Stimulated activated CD4-positive, alpha-beta T cell treated with anti-CD3 and anti-CD28 coated beads, Interleukin-12 subunit alpha, Interleukin-12 subunit beta, amount 100 ng/mL, for 24 hours (primary cell): ENCODE measurements around the gene LRP2.
"Not testable (repeated sequence)": the region's sequence is repeated elsewhere in the genome, so short reads cannot be mapped to it uniquely, and the experiment has no call there.

Experiments
- DNase-seq, 2 experiments: peaks; one replicate each; pipeline ENCODE4 v3.0.0-alpha.2; 2020; ENCODE audit warnings: low read depth in 2 of 2

LRP2 gene

DNA sequence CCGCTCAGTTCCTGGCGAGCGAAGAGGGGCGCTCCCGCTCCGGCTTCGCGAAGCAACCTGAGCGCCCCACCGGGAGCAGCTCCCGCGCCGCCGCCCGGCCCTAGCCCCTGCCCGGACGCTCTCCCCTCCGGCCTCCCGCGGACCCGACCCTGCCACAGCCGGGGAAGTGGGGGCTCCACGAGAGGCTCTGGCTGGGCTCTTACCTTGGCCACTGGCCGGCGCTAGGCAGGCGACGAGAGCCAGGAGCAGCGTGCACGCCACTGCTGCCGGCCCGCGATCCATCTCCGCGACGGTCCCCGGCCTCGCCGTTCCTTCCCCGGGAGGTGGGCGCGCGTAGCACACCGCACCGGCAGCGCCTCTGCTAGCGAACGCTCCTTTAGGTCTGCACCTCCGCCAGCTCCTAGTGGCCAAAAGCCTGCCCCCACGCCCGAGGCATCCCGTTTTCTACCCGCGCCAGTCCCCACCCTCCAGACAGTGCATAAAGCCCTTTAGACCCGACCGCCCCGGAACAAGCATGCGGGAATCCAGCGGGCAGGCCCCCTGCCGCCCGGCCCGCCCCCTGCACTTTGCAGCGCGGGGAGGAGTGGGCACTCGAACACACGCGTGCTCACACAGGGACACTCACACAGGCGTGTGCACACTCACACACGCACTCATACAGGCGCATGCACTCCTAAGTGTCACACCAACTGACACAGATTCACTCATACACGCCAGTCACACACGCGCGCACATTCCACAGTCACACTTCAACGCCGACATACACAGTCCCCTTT is at the start of gene LRP2:
TSS of gene LRP2 (minus strand) at position 417 of the 776 bp plus-strand sequence. CDS start at position 282, 135 bp downstream.
- no peak for DNase-seq

DNA sequence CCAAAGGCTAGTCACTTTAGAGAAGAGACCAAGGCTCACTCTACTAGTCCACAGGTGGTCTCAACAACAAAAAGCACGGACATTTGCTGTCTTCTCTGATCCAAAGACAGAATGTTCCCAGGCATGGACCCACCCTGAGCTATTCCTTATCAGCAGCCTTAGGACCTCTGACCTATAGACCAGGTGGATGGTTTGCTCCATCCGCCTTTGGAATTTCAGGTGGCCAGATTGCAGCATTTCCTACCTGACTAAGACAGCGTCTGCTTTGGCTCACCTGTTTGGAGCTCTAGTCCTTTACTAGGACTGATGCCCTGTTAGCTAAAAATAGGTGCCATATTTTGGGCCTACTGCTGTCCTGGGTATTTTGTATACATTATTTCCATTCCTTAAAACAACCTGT is 44.6 kb upstream of the LRP2 start:
- no peak for DNase-seq

DNA sequence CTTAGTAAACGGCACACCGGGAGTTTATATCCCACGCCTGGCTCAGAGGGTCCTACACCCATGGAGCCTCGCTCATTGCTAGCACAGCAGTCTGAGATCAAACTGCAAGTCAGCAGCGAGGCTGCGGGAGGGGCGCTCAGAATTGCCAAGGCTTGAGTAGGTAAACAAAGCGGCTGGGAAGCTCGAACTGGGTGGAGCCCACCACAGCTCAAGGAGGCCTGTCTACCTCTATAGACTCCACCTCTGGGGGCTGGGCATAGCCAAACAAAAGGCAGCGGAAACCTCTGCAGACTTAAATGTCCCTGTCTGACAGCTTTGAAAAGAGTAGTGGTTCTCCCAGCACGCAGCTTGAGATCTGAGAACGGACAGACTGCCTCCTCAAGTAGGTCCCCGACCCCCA is 37.2 kb upstream of the LRP2 start:
- not testable (repeated sequence) for DNase-seq

DNA sequence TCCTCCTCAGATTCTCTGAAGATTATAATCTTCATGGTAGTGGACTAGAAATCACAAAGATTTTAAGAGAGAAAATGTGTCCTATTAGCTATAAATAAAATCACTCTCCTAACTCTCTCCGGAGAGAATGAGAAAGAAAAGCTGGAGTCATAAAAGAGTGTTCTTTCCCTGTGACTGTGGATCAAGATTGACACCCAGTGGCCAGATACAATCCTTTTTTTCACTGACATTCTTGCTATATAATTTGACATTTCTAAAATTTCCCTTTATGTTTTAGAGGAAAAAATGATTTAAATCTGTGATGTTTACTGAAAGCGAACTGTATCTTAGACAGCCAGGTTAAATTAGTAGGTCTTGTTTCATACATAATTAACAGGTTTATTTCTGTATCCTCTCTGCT is 35.4 kb upstream of the LRP2 start:
- no peak for DNase-seq

DNA sequence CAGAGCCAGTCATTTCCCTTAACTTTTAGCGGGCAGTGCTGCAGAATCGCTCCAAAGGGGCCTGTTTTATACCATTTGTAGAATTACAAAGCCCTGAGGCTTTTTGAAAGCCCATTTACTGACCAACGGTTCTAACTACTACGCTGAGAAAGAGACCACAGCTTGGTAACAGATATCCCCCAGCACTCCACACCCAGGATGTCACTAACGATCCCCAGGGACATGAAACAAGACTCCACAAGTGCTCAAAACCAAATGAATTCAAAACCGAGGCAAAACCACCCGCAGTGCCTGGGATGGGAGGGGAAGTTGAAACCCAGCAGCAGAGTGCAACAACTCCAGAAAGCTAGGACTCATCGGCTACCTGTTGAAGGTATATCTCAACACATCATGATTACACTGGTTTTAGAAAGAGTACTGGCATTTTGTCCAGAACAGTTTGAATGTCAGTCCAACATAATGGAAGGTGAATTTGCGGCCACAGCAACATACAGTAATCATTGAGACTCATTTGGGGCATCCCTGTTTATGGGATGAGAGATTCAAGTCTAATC is 33.6 kb upstream of the LRP2 start:
- no peak for DNase-seq

DNA sequence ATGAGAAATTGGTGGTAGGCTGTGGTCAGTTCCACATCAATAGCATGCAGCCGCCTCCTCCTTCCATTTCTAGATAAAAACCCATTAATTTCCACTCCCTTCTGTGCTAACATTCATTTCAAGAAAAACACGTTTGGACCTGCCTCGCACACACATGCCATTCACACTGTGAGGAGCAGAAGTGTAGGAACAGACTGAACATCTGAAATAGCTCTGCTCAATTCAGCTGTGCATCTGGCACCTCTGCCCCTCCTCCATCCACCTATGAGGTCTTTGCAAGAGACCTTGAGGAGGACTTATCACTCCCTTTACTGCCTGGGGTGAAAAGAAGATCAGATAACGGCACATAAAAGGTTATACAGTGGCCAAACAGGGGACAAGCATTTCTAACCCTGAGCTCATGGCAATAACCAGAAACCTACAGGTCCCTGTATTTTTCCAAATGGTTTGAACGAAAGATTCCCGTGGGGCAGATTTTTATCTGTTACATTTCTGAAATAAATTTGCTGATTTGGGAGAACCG is 30.8 kb upstream of the LRP2 start:
- DNase-seq: no peak

DNA sequence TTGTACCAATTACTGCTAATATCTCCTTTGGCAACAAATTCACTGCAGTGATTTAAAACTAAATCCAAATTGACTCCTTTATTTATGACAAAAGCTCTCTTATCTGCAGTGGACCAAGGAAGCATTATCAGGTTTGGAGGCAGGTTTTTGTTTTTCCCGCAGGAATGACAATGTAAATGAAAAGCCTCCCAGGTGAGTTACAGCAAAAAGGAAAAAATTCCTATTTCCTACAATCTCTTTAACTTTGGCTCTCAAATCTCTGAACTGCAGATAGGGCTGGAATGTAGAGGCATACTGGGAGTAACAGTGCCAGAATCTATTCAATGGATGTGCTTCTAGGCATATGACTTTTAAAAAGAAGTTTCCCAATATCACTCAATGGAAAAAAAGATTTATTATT is 28.9 kb upstream of the LRP2 start:
- no peak for DNase-seq

DNA sequence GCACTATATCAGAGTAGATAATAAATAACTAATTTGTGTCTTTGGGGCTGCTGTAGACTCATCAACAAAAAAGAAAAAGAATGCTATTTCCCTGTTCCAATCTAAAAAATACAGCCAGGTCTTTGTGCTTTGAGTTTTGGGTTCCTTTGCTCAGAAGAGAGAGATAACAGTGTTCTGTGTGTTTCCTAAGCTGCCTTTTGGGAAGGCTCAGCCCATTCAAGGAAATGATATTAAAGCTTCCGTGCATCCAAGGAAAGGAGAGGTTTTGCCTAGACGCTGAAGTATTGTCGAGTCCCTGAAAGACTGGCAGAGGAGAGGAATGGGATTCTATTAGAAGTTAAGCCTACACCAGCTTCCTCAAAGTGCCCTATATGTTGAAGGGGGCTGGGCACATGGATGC is 25.8 kb upstream of the LRP2 start:
- no peak for DNase-seq

DNA sequence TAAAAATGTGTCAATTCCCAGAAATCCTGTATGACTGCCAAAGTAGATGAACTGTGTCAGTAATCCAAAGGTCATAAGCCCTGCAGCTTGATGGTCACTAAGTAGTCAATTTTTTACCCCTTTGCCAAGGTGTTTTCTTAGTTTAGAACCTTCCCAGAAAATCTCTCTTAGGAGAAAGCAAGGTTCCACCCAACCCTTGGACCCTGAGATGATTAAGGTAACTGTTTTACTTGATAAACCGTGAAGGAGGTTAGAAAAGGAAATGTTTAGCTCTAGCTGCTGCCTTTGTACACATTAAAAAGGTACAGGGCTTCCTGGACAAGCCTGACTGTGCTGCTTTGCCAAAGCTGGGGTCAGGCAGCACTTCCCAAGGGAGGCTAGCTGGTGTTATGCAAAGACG is 24.4 kb upstream of the LRP2 start:
- no peak for DNase-seq

DNA sequence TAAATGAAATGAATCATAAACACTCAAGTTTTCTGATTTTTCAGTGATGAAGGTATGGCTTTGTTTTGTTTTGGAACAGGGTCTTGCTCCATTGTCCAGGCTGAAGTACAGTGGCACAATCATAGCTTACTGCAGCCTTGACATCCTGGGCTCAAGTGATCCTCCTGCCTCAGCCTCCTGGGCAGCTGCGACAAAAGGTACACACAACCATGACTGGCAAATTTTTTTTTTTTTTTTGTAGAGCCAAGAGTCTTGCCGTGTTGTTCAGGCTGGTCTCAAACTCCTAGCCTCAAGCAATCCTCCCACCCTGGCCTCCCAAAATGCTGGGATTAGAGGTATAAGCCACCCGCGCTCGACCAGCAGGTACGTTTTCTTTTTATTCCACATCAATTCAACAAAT is 22.5 kb upstream of the LRP2 start:
- DNase-seq: no peak

DNA sequence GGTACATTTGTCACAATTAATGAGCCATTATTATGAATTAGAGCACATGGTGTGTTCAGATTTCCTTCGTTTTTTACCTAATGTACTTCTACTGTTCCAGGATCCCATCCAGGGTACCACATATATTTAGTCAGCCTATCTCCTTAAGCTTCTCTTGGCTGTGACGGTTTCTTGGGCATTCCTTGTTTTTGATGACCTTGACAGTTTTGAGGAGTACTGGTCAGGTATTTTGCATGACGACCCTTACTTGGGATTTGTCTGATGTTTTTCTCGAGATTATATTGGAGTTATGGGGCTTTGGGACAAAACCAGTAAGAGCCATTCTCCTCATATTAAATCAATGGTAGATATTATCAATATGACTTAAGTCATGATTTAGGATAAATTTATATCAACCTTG is 10.2 kb upstream of the LRP2 start:
- no peak for DNase-seq

DNA sequence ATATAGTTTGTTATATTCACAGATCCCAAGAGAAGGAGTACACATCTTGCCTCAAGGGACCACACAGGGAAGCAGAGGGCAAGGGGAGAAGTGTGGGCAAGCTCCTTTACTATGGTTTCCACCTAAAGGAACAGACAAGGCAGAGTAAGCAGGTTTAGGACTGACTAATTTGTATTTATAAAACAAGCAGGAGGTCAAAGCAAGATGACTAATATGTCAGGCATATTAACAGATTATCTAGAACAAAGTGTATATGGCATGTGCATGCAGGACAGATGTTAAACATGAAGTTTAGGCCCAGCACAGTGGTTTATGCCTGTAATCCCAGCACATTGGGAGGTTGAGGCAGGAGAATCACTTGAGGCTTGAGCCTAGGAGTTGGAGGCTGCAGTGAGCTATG is 3.7 kb upstream of the LRP2 start:
- DNase-seq: no peak

DNA sequence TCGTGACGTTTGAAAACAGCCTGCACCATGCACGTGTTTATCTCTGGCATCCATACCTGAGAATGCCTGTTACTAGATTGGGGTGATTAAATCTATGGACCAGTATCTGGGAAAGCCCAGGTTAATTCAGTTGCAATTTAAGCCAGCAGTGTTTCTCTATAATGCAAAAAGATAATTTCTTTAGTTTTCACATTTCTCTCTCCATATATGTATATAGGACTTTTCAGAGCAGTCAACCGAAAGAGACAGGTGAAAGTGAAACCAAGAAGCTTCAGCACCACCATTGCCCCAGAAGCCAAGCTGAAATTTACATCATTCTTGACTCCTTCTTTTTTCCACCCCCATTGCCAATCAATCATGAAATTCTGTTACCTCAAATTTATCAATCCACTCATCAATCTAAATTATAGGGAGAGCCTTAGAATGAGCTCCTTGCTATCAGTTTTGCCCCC is 2.7 kb upstream of the LRP2 start:
- no peak for DNase-seq

DNA sequence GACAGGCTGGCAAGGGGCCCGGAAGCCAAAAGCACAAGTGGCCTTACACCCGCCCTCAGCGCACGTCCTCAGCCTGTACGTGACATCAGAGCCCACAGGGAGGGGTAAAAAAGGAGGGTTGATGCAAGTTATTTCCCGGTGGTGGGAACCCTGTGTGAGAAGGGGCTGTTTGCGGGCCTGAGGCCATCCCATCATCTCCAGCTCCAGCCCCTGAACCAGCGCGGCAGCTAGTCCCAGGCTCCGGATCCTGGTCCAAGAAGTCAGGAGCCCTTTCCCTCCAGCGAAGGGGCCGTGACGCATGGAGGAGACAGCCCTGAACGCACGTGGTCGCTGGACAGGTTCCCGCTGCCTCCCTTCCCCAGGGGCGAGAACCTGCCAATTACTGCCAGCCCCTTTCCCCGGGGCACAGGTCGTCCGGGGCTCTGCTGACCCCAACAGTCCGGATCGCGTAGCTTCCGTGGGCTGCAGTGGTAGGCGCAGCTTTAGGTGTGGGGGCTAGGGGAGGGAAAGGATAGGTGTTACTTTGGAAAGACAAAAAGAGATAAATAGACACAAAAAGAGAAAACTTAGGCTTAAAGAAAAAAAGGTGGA is 1.3 kb upstream of the LRP2 start:
- peak in 1 of 2 experiments; percentile 30 for DNase-seq

DNA sequence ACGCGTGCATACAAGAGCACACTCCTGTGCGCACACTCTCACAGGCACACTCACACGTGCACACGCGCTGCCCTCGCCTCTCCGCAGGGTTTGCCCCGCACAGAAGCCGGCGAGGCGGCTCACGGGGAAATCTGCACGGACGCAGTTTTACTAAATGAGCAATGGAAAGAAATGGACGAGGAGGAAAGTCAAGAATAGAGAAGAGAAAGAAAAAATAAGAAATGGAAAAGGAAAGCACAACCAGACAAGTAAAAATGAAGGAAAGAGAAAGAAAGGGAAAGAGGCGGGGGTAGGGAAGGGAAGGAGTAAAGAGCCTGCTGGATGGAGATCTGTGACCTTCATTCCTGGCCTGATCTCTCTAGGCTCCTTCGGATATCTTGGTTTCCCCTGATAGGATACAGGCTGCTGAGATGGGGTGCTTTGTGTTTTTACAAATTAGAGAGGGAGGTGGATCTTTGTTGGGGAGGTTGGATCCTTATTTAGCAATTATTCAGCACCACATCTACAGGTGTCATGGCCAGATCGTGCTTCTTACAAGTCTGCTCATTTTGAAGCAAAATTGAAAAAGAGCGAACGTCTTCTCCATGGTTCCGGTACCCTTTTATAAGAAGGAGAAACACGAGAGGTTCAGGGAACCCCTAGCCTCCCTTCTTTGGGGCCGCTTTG is 693 bp upstream of the LRP2 start:
- no peak for DNase-seq

DNA sequence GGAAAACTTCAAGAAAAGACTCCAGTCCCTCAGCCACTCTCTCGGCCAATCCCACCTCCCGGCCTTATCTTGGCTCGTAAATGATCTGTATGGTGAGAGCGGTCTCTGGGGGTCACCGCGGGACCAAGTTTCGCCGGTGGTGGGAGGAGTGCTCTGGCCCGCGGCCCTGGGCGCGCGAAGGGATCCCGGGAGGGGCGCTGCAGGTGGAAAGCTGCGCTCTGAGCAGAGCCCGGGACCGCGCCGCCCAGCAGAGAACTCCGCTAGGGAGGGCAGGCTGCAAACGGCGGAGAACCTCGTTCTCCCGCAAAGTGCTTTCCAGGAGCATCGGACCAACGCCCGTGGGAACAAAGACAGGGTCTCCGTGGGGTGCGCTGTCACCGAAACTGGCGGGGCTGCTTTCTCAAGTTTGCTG is 622 bp downstream of the LRP2 start:
- DNase-seq: peak in 1 of 2 experiments; percentile 7

DNA sequence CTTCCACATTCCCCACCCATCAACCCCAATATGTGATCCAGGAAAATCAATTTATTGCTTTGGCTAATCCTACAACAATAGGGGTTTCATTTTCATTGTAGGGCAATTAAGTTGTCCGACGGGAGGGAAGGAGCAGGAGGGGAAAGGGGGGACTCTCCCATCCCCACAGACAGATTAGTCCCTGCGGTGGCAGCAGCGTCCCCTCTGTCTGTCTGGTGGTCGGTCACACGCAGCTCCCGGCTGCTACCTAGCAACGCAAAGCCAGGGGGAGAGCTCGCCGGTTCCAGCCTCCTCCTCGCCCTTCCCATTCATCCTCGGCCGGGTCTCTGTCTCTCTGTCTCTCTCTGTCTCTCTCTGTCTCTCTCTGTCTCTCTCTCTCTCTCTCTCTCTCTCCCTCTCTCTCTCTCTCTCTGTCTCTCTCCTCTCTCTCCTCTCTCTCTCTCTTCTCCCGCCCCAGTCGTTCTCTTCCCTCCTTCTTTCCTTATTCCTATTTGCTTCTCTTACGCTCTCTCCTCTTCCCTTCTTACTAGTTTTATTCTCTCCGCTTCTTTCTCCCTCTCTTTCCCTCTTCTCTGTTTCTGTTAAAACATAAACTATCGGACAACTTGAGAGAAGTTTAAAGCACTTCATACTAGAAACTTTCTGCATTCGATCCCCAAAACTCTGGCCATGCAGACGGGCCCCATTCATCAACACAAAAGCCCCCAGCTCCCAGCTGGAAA is 1.2 kb downstream of the LRP2 start:
- no peak for DNase-seq

DNA sequence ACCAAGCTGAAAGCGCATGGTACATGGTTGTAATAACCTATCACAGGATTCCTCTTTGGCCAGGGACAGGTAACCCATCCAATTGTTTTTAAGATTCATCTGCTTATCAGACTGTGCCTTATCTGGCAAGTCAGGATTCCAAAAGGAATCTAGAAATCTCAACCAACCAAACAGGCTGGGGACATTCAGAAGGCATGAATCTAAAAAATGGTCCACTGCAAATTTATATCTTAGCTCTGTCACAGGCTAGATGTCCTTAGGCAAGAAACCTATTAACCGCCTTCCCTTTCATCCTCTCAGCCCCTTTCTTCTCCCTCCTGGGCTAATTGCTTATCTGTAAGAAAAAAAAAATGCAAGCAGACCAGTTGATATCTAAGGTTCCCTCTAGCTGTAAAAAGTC is 4.3 kb downstream of the LRP2 start:
- no peak for DNase-seq

DNA sequence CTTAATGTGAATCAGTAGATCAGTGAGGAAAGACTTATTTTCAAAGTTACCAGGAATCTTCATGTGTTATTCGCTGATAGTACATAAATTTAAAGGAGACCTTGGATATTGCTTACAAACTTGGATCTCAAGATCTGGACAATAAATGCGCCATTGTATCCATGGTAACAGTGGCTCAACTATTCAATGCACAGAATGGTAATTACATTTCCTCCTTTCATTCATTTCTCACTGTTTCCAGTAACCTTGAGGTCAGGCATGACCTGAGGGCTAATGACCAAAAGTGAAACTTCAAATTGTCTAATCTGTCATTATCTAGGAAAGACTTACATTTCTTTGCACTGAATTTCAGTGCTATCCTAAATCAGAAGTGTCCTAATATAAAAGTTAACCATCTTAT is 8.1 kb downstream of the LRP2 start:
- DNase-seq: no peak

DNA sequence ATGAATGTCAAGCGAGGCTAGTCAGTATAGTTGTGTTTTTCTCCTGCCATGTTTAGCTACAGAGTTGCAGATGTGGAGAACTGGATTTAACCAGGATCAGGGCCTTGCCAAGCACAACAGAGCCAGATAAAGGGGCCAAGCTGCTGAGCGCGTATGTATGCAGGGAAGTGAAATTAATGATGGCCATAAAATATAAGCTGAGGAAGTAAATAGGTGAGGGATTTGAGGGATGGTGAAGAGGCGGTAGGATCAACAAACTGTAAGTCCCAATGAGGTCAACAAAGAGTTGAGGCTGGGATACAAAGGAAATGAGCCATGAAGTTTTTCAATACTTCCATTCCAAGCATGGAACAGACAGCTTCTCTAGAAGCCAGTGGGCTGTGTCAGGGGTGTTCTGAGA is 10.6 kb downstream of the LRP2 start:
- DNase-seq: no peak

DNA sequence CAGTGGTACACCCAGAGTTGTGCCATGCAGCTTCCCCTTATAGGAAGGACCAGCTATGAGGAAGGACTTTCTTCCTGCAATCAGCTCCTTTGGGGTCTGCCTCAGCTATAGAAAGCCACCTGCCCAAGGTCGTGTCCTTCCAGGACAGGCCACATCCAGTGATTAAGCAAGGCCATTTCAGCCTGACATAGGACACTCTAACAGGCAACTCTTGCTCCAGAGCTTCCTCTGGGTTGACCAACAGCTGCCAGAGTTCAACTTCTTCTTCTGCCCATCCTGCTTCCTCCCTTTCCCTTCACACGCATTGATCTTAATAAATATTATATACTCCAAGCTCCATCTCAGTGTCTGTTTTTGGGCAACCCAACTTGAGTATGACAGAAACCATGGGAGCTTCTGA is 12.8 kb downstream of the LRP2 start:
- no peak for DNase-seq
